Measurements from ENCODE around the gene PARP14.

The PARP14 gene

DNA sequence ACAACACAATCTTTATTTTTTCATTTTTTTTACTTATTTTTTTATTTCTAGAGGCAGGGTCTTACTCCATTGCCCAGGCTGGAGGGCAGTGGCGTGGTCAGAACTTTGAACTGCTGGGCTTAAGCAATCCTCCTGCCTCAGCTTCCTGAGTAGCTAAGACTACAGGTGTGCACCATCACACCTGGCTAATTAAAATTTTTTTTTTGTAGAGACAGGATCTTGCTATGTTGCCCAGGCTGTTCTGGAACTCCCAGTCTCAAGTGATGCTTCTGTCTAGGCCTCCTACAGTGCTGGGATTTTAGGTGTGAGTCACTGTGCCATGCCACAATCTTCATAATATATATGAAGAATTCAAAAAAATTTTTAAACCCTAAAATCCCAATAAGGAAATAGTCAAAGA lies 92.2 kb downstream of the PARP14 start:
- DNase-seq: no peak

DNA sequence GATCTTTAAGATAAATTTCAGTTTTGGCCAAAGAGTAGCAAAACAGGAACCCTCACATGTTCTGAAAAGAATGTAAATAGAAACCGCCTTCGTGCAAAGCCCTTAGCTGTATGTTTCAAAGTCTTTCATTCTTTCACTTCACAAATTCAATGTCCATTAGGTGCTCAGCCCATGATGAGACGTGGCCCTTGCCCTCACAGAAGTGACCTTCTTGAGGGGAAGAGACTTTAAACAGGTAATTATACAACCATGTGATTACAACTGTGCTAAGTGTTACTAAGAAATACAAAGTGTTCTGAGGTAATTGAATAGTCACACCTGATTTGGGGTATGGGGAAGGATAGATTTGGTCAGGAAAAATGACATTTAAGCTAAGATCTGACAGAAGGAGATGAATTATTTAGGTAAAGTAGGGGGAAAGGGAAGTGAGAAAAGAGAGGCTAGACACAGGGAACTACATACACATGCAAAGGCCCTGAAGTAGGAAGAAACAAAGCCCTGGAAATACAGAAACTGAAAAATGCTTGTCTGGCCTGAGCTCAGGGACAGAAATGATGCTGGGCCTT lies 93.4 kb downstream of the PARP14 start:
- no peak for DNase-seq

DNA sequence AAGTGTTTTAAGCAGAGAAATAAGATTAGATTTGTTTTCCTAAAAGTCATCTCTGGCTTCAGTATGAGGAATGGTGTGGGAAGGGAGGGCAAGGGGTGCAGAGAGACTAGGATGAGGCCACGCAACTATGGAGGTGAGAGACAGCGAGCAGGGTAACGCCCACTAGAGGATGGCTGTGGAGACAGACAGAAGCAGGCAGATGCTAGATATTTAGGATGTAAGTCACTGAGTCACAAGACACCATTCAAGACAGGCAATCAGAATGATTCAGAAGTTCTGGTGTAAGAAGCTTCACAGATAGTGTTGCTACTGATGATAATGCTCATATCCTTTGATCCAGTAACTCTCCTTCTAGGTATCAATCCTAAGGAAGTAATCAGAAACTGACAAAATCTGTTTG lies 93.9 kb downstream of the PARP14 start:
- no peak for DNase-seq

DNA sequence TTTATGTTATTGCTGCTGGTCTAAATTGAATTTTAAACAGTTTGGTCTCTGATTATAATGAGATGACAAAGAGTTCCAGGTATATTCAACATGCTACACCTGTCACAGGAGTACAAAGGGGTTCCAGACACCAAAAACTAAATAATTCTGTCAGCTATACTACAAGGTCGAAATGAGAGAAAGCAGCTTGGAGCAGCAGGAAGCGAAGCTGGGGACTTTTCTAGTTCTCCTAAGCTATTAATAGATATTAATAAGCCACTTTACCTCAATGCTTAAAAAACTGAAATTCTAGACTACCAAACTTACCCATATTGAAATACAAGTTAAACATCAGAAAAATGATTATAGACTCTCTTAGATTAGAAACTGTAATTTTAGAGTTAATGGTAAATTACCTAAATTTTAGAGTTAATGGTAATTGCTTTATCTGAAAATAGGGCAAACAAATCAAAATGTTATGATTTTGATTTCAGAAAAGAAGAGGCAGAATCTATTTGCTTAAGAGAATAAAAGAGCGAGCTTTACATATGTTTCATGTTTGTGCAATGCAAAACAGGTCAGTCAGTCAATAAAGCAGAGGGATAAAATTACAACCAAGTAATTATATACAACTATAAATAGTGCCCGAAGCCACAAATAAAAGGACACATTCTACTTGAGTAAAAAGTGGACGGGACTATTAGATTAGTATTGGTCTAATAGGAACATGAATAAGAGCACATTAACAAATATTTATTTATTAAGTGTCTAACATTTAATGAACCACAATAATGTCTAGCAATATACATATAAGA lies 96.2 kb downstream of the PARP14 start:
- no peak for DNase-seq

DNA sequence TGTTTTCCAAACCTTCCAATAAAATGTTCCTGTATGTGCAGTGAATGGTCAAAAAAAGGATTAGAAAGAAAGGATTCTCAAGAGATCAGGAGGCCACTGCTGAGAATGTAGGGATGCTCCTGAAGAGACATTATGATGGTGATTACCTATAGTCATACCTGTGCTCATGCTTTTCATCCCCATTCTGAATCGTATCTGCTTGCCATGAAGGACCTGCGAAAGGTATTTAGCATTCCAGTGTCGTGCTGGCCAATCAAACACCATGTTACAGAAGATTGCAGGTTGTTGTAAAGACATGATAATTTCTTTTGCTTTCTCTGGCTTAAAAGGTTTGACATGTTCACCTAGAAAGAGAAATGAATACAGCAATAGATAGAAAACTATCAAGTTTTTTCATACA lies 96.9 kb downstream of the PARP14 start:
- DNase-seq: no peak
